Measurements from ENCODE around the gene STEAP4. TPM values are rescaled to one million over a fixed set of nuclear protein-coding genes. Genes with fewer than 3 reads are reported as not detected.

STEAP4 gene
- total RNA-seq, 1 experiment from 2014 or later, result 0.17 TPM

DNA sequence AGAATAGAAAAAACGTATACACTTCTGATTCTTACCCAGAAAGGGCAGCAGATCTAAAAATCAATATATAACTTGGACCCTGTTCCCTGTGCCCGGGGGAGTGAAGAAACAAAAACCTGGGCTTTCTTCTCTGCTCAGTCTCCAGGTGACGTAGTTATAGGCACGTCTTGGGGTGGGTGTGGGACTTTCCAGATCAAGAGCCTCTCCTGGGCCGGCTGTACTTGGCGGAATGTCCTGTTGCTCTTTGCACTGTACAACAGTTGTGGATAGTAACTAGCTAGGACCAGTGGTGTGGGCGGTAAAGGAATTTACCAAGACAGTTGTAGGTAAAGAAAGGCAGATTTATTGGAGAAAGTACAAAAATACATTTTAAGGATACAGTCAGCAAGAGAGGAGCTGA is 40.4 kb upstream of the STEAP4 start (continued):
- TF ChIP-seq ZNF396 (CRISPR knock-in tag; IDR thresholded peaks at IDR 0.05; ENCODE audit: borderline replicate concordance), result no peak
- TF ChIP-seq GABPB1 (CRISPR knock-in tag; IDR thresholded peaks at IDR 0.05), result no peak
- TF ChIP-seq, protein P1, sequence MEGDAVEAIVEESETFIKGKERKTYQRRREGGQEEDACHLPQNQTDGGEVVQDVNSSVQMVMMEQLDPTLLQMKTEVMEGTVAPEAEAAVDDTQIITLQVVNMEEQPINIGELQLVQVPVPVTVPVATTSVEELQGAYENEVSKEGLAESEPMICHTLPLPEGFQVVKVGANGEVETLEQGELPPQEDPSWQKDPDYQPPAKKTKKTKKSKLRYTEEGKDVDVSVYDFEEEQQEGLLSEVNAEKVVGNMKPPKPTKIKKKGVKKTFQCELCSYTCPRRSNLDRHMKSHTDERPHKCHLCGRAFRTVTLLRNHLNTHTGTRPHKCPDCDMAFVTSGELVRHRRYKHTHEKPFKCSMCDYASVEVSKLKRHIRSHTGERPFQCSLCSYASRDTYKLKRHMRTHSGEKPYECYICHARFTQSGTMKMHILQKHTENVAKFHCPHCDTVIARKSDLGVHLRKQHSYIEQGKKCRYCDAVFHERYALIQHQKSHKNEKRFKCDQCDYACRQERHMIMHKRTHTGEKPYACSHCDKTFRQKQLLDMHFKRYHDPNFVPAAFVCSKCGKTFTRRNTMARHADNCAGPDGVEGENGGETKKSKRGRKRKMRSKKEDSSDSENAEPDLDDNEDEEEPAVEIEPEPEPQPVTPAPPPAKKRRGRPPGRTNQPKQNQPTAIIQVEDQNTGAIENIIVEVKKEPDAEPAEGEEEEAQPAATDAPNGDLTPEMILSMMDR (IDR thresholded peaks at IDR 0.05), result no peak
- no peak for TF ChIP-seq ZNF263 (CRISPR knock-in tag; IDR thresholded peaks at IDR 0.05; ENCODE audit: low read depth)
- no peak for TF ChIP-seq TP53 (CRISPR knock-in tag; IDR thresholded peaks at IDR 0.05)

DNA sequence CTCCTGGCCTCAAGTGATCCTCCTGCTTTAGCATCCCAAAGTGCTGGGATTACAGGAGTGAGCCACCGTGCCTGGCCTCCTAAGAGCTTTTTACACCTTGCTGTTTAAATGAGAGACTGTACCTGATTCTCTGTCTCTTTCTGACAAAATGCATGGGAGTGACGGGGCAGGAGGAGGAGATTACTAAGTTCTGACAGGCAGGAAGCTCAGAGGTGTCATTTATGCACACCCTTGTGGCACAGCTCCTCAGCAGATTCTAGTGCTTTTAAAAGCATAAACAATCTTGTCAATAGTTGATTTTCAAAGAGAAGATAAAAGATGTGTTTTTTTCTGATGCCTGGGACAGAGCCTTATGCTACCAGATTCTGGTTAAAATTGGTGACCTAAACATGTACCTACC is 39.7 kb upstream of the STEAP4 start:
- no peaks in the 10 kb centered on the region for H3K27me3 Mint-ChIP-seq (ENCODE audit: low read depth)
- H3K4me3 Mint-ChIP-seq, result no peak overlapping the region
- H3K36me3 Mint-ChIP-seq, result no peaks in the 10 kb centered on the region
- ChIA-PET CTCF (interaction anchor here (0.8 to 2.2 kb wide), 9 partner anchors 8 to 489 kb away, joined by 3 to 25 read pairs (median 5); partner anchors contain the start of gene STEAP4), POLR2A (no interaction called here)
- DNase-seq (ENCODE audit: low spot score) (no peak), ATAC-seq (no peak)
- TF ChIP-seq, protein P2, sequence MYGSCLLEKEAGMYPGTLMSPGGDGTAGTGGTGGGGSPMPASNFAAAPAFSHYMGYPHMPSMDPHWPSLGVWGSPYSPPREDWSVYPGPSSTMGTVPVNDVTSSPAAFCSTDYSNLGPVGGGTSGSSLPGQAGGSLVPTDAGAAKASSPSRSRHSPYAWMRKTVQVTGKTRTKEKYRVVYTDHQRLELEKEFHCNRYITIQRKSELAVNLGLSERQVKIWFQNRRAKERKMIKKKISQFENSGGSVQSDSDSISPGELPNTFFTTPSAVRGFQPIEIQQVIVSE (CRISPR knock-in tag; IDR thresholded peaks at IDR 0.05; ENCODE audit: borderline replicate concordance), result no peak
- TF ChIP-seq, protein P3, sequence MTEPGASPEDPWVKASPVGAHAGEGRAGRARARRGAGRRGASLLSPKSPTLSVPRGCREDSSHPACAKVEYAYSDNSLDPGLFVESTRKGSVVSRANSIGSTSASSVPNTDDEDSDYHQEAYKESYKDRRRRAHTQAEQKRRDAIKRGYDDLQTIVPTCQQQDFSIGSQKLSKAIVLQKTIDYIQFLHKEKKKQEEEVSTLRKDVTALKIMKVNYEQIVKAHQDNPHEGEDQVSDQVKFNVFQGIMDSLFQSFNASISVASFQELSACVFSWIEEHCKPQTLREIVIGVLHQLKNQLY (CRISPR knock-in tag; IDR thresholded peaks at IDR 0.05), result no peak
- TF ChIP-seq CBFB (CRISPR knock-in tag; IDR thresholded peaks at IDR 0.05; ENCODE audit: low read depth), result no peak
- TF ChIP-seq TP53 (CRISPR knock-in tag; IDR thresholded peaks at IDR 0.05), result no peak
- no peak for TF ChIP-seq ELF4 (CRISPR knock-in tag; IDR thresholded peaks at IDR 0.05; ENCODE audit: low read depth)
- no peak for TF ChIP-seq CREM (CRISPR knock-in tag; IDR thresholded peaks at IDR 0.05)
- no peak for TF ChIP-seq NFYB (CRISPR knock-in tag; conservative IDR thresholded peaks at IDR 0.05; ENCODE audit: low read depth)
- no peak for TF ChIP-seq MYBL2 (CRISPR knock-in tag; IDR thresholded peaks at IDR 0.05)
- TF ChIP-seq, protein P4, sequence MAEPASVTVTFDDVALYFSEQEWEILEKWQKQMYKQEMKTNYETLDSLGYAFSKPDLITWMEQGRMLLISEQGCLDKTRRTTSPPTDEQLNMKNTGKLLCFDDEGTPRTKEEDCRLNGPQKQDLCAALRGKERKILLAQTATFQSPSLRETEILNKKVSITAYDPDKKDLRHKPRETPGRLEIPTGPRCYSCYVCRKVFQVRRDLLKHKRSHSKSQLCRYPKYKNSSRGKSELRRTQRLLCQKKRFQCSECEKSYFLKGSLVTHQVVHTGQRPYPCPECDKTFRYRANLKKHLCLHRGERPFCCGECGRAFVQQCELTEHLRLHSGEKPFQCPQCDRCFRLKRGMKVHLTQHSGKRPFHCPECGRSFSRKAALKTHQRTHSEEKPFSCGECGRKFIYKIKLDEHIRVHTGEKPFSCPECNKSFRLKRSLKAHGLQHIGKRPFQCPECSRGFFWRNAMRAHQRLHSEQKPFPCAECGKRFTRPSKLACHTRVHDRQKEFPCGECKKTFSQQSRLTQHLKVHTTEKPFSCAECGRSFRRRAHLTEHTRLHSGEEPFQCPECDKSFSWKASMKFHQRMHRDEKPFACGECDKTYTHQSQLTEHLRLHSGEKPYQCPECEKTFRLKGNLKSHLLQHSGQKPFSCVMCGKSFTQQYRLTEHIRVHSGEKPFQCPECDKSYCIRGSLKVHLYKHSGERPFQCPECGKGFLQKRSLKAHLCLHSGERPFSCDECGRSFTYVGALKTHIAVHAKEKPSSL (CRISPR knock-in tag; conservative IDR thresholded peaks at IDR 0.05), result no peak
- TF ChIP-seq, protein P5, sequence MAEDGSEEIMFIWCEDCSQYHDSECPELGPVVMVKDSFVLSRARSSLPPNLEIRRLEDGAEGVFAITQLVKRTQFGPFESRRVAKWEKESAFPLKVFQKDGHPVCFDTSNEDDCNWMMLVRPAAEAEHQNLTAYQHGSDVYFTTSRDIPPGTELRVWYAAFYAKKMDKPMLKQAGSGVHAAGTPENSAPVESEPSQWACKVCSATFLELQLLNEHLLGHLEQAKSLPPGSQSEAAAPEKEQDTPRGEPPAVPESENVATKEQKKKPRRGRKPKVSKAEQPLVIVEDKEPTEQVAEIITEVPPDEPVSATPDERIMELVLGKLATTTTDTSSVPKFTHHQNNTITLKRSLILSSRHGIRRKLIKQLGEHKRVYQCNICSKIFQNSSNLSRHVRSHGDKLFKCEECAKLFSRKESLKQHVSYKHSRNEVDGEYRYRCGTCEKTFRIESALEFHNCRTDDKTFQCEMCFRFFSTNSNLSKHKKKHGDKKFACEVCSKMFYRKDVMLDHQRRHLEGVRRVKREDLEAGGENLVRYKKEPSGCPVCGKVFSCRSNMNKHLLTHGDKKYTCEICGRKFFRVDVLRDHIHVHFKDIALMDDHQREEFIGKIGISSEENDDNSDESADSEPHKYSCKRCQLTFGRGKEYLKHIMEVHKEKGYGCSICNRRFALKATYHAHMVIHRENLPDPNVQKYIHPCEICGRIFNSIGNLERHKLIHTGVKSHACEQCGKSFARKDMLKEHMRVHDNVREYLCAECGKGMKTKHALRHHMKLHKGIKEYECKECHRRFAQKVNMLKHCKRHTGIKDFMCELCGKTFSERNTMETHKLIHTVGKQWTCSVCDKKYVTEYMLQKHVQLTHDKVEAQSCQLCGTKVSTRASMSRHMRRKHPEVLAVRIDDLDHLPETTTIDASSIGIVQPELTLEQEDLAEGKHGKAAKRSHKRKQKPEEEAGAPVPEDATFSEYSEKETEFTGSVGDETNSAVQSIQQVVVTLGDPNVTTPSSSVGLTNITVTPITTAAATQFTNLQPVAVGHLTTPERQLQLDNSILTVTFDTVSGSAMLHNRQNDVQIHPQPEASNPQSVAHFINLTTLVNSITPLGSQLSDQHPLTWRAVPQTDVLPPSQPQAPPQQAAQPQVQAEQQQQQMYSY (CRISPR knock-in tag; IDR thresholded peaks at IDR 0.05), result no peak
- no peak for TF ChIP-seq ATF1 (CRISPR knock-in tag; IDR thresholded peaks at IDR 0.05)
- TF ChIP-seq, protein P6, sequence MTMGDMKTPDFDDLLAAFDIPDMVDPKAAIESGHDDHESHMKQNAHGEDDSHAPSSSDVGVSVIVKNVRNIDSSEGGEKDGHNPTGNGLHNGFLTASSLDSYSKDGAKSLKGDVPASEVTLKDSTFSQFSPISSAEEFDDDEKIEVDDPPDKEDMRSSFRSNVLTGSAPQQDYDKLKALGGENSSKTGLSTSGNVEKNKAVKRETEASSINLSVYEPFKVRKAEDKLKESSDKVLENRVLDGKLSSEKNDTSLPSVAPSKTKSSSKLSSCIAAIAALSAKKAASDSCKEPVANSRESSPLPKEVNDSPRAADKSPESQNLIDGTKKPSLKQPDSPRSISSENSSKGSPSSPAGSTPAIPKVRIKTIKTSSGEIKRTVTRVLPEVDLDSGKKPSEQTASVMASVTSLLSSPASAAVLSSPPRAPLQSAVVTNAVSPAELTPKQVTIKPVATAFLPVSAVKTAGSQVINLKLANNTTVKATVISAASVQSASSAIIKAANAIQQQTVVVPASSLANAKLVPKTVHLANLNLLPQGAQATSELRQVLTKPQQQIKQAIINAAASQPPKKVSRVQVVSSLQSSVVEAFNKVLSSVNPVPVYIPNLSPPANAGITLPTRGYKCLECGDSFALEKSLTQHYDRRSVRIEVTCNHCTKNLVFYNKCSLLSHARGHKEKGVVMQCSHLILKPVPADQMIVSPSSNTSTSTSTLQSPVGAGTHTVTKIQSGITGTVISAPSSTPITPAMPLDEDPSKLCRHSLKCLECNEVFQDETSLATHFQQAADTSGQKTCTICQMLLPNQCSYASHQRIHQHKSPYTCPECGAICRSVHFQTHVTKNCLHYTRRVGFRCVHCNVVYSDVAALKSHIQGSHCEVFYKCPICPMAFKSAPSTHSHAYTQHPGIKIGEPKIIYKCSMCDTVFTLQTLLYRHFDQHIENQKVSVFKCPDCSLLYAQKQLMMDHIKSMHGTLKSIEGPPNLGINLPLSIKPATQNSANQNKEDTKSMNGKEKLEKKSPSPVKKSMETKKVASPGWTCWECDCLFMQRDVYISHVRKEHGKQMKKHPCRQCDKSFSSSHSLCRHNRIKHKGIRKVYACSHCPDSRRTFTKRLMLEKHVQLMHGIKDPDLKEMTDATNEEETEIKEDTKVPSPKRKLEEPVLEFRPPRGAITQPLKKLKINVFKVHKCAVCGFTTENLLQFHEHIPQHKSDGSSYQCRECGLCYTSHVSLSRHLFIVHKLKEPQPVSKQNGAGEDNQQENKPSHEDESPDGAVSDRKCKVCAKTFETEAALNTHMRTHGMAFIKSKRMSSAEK (CRISPR knock-in tag; IDR thresholded peaks at IDR 0.05; ENCODE audit: borderline replicate concordance), result no peak
- no peak for TF ChIP-seq NFE2L1 (CRISPR knock-in tag; IDR thresholded peaks at IDR 0.05)
- TF ChIP-seq MXD4 (CRISPR knock-in tag; IDR thresholded peaks at IDR 0.05; ENCODE audit: borderline replicate concordance), result no peak
- no peak for TF ChIP-seq ZNF232 (CRISPR knock-in tag; IDR thresholded peaks at IDR 0.05)
- no peak for TF ChIP-seq IRF2 (CRISPR knock-in tag; IDR thresholded peaks at IDR 0.05; ENCODE audit: borderline replicate concordance, low read depth)
- peaks cover 30% of the 10 kb centered on the region for H3K4me1 Mint-ChIP-seq
- no peaks in the 10 kb centered on the region for H3K9me3 Mint-ChIP-seq
- H3K27ac Mint-ChIP-seq, result no peak overlapping the region
